Common myeloid progenitor, CD34-positive (primary cell): ENCODE data around the gene GPN2.

Experiments used
- CTCF ChIA-PET: fragments of 350-600 bp; sonication (Branson Sonifier 250); formaldehyde crosslinking; loops from one replicate; lab custom pipeline; 2021; ENCODE audit warnings: antibody characterized with exemption; lab: Charles Lee
- POLR2A ChIA-PET: fragments of 350-600 bp; sonication (Branson Sonifier 250); formaldehyde crosslinking; loops from one replicate; lab custom pipeline; 2021; ENCODE audit warnings: antibody characterized with exemption; lab: Charles Lee
- DNase-seq, 3 donors: peaks; one replicate each; pipeline versions ENCODE4 v3.0.0 to v3.0.0-alpha.2; 2013
- H3K27ac ChIP-seq, 2 experiments: 1 replicate in 1 of 2; 2 replicates in 1 of 2; pipeline ENCODE4 v1.7.0; 2013; ENCODE audit warnings: inconsistent platforms in 2 of 2, low read length in 2 of 2, mild to moderate bottlenecking in 2 of 2, low read depth in 1 of 2, moderate library complexity in 1 of 2; ENCODE audit not compliant: severe bottlenecking in 2 of 2, insufficient read depth in 1 of 2, poor library complexity in 1 of 2
- H3K27me3 ChIP-seq, 5 experiments: replicated peaks in 2 of 5; 1 replicate in 3 of 5; 2 replicates in 2 of 5; pipeline versions ENCODE4 v1.6.1 to v1.7.0; 2013; ENCODE audit warnings: low read length in 4 of 5, mild to moderate bottlenecking in 2 of 5, moderate library complexity in 2 of 5, inconsistent platforms in 1 of 5; ENCODE audit not compliant: insufficient read depth in 5 of 5, control insufficient read depth in 4 of 5
- H3K36me3 ChIP-seq, 4 experiments: 1 replicate in 2 of 4; 2 replicates in 2 of 4; pipeline versions ENCODE4 v1.6.1 to v1.7.0; 2013; ENCODE audit warnings: low read length in 3 of 4, control low read depth in 1 of 4, mild to moderate bottlenecking in 1 of 4; ENCODE audit not compliant: control insufficient read depth in 4 of 4, insufficient read depth in 4 of 4
- H3K4me1 ChIP-seq, 4 experiments: 1 replicate in 3 of 4; 2 replicates in 1 of 4; pipeline versions ENCODE4 v1.6.1 to v1.7.1; 2013; ENCODE audit warnings: low read length in 3 of 4, mild to moderate bottlenecking in 3 of 4, control low read depth in 1 of 4, inconsistent platforms in 1 of 4, moderate library complexity in 1 of 4; ENCODE audit not compliant: control insufficient read depth in 4 of 4, insufficient read depth in 4 of 4; ENCODE audit errors: control extremely low read depth in 1 of 4
- H3K4me3 ChIP-seq, 7 experiments: 1 replicate in 4 of 7; 2 replicates in 3 of 7; pipeline versions ENCODE4 v1.5.1 to v1.7.0; 2013; ENCODE audit warnings: mild to moderate bottlenecking in 7 of 7, low read length in 6 of 7, moderate library complexity in 6 of 7, inconsistent platforms in 2 of 7, low read depth in 2 of 7, control low read depth in 1 of 7; ENCODE audit not compliant: insufficient read depth in 4 of 7, control insufficient read depth in 1 of 7; ENCODE audit errors: extremely low read depth in 1 of 7
- H3K9me3 ChIP-seq, 5 experiments: 1 replicate in 4 of 5; 2 replicates in 1 of 5; pipeline versions ENCODE4 v1.6.1 to v1.7.1; 2013; ENCODE audit warnings: low read length in 4 of 5, mild to moderate bottlenecking in 2 of 5, inconsistent platforms in 1 of 5, low read depth in 1 of 5, moderate library complexity in 1 of 5; ENCODE audit not compliant: control insufficient read depth in 4 of 5, insufficient read depth in 2 of 5; ENCODE audit errors: control extremely low read depth in 1 of 5
- WGBS: methylation state at CpG from one replicate; pipeline ENCODE4 v1.1.5; 2013; ENCODE audit not compliant: insufficient coverage; 5-methylcytosine and 5-hydroxymethylcytosine counted together

Gene GPN2

DNA sequence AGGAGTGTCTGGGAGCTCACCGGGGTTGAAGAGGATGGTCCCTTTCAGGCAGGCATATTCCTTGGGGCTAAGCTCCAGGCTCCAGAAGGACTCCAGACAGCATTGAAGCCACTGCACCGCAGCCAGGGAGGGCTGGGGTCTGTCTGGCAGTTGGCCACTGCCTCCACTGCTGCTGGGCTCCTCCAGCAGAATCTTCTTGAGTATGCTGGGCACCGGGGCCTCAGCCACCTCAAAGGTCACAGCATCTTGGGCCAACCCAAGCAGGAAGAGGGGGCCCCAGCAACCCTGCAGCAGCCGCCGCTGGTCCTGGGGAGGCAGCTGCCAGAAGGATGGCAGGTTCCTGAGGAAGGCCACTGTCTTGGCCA lies 23.3 kb upstream of the GPN2 start:
- no peak for DNase-seq
- no peak overlapping the region for H3K4me3 ChIP-seq
- CTCF ChIA-PET: no interaction called here
- POLR2A ChIA-PET: interaction anchor here (0.6 to 0.8 kb wide), 3 partner anchors 12 to 122 kb away, joined by 3 to 5 read pairs (median 3); no protein-coding TSS in a partner anchor
- H3K27ac ChIP-seq: no peak overlapping the region
- no peaks in the 10 kb centered on the region for H3K36me3 ChIP-seq
- H3K4me1 ChIP-seq: no peaks in the 10 kb centered on the region
- H3K27me3 ChIP-seq: no peaks in the 10 kb centered on the region
- WGBS: 82% methylated on average over 5 of the region's 5 CpGs
- no peaks in the 10 kb centered on the region for H3K9me3 ChIP-seq

DNA sequence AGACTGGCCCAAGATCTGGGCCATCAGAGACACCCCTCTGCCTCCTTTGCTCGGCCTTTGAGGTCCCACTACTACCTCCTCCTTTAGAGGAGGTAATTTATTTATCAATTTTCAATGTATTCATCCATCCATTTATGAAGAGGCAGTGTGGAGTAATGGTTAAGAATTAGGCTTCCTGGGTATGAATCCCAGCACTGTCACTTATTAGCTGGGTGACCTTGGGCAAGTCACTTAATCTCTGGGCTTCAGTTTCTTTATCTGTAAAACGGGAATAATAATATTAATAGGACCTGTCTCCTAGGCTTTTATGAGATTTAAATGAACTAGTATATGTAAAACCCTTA lies 22.0 kb upstream of the GPN2 start:
- no peaks in the 10 kb centered on the region for H3K36me3 ChIP-seq
- CTCF ChIA-PET: no interaction called here
- no peak for DNase-seq
- H3K27me3 ChIP-seq: no peaks in the 10 kb centered on the region
- no peak overlapping the region for H3K27ac ChIP-seq
- no peak overlapping the region for H3K4me3 ChIP-seq
- no peaks in the 10 kb centered on the region for H3K9me3 ChIP-seq
- H3K4me1 ChIP-seq: no peaks in the 10 kb centered on the region
- POLR2A ChIA-PET: no interaction called here
- WGBS: no CpG with 5 or more reads among the region's 2 CpGs

DNA sequence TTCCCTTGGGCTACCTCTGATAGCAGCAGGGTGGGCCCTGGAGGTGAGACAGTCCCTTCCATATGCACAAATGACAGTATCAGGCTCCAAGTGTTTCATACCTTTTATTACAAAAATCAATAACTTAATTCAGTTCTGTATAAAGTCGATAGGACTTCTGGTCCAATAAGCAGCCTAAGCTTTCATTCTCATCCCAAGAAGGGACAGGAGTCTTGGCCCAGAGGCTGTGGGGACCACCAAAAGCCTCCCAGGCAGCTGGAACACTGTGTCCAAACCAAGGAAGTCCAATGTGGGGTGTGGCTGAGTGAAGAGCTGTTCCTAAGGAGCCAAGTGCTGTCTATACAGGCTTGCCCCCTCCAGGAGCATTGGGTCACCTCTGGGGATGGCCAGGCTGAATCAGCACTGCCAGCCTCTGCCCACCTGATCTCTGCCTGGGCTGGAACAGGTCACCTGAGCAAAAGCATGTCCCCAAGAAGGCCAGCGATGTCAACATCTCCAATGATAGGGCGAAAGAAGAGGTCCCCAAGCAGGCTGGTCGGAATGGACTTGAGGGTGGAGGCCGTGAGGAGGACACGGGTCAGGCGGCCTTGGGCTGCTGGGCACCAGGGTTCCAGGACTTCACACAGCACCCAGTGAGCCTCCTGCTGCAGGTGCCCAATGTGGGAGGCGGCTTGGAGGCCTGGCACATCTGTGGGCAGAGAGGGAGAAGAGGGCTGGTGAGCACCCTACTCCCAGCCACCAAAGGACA lies 21.5 kb upstream of the GPN2 start:
- Histone ChIP-seq H3K27me3 (no peaks in the 10 kb centered on the region), H3K9me3 (no peaks in the 10 kb centered on the region), H3K36me3 (no peaks in the 10 kb centered on the region), H3K4me3 (no peak overlapping the region), H3K27ac (no peak overlapping the region), H3K4me1 (no peaks in the 10 kb centered on the region)
- no peak for DNase-seq
- ChIA-PET POLR2A (no interaction called here), CTCF (no interaction called here)
- 94% methylated on average over 7 of the region's 8 CpGs for WGBS

DNA sequence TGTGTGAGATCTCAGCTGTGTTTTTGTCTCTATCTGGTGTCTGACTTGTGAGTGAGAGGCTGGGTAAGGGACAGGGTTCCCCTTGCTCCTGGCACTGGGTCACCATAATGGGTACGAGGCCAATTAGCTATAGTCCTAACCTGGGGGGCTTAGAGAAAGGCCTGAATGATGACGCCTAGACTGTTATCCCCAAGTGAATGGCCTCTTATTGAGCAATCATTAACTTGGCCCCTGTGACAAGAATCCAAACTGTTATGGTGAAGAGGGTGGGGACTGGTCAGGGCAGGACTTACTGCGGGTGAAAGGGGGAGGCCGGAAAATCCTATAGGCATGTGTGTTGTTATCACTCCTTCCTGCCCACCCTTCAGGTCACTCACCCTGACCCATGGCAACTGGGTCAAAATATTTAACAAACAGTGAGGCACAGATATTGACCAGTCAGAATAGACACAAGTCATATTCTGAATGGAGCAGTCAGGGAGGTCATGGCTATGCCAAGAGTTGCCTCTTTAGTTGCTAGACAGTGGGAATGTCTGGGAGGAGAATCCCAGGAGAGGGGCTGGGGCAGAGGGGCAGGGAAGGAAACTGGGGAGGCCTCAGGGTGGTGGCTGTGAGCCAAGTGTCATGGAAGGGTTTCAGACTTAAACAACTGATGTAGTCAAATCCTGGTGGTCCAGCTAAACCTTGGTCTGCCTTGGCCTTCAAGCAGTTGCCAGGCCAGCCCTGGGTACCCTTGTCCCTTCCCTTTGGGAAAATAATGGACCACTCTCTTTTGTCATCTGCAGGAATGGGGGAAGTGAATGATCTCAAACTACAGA lies 20.5 kb upstream of the GPN2 start:
- WGBS: 100% methylated on average over 3 of the region's 4 CpGs
- ChIA-PET CTCF (no interaction called here), POLR2A (interaction anchor here (0.6 kb wide), 1 partner anchor 10 kb away, joined by 4 read pairs; no protein-coding TSS in a partner anchor)

DNA sequence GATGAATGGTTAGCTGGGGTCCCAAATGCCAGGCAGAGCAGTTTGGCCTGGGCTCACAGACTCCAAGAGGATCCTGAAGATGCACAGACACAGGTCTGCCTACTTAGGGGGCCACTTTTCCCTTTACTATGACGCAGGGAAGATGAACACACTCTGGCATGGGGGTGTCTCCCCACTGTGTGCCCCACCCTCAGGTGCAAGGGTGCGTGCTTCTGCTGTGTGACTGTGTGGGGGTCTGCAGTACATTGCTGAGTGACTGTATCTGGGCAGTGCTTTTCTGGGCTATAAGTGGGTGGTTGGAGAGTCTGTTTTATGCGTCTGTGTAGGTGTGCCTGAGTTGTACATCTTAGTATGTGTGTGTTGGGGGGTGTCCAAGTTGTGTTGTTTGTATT lies 19.9 kb upstream of the GPN2 start:
- Histone ChIP-seq H3K4me1 (no peaks in the 10 kb centered on the region), H3K27me3 (no peaks in the 10 kb centered on the region), H3K36me3 (no peaks in the 10 kb centered on the region), H3K9me3 (no peaks in the 10 kb centered on the region), H3K4me3 (no peak overlapping the region), H3K27ac (no peak overlapping the region)
- DNase-seq: no peak
- ChIA-PET POLR2A (interaction anchor here (0.6 kb wide), 1 partner anchor 11 kb away, joined by 4 read pairs; no protein-coding TSS in a partner anchor), CTCF (no interaction called here)
- whole genome bisulfite sequencing: 100% methylated on average over 2 of the region's 3 CpGs

More for the DNA sequence above, 20.5 kb upstream of the GPN2 start:
- Histone ChIP-seq H3K27me3 (no peaks in the 10 kb centered on the region), H3K27ac (no peak overlapping the region), H3K9me3 (no peaks in the 10 kb centered on the region), H3K4me3 (no peak overlapping the region), H3K36me3 (no peaks in the 10 kb centered on the region), H3K4me1 (no peaks in the 10 kb centered on the region)
- DNase-seq: no peak

DNA sequence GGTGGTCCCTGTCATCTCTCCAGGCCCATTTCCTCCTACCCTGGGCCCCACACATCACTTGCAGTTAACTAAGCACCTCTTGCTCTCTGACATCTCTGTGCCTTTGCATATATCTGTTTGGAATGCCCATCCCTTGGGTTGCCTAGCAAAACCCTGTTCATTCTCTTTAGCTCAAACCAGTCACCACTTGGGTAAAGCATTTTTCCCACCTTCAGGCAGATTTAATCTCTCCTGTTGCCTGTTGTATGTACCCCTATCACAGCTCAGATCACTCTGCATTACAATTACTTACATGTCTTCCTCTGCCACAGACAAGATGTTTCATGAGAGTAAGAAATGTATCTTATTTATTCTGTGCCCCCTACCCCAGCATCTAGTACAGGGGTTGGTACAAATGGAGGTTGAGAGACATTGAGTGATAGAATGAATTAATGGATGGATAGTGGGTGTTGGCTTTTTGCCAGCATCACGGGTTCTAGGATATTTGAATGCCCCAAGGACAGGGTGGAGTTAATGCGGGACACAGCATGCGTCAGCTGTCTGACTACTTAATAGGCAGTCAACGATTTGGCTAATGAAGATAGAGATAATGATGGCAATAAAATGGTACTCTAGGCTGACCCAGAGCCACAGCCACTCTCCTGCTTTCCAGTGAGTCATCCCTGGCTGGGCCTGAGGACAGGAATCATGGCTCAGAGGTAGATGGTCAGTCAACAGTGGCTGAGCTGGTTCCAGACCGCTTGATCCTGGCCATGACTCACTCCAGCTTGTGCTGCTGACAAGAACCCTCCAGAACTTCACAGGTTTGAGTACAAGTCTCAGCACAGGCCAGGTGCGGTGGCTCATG lies 17.2 kb upstream of the GPN2 start:
- H3K36me3 ChIP-seq: no peaks in the 10 kb centered on the region
- no peak overlapping the region for H3K27ac ChIP-seq
- ChIA-PET CTCF (interaction anchor here (0.9 to 1.3 kb wide), 2 partner anchors 22 to 29 kb away, joined by 3 read pairs; no protein-coding TSS in a partner anchor), POLR2A (no interaction called here)
- DNase-seq: no peak
- H3K9me3 ChIP-seq: no peaks in the 10 kb centered on the region
- H3K4me3 ChIP-seq: no peak overlapping the region
- H3K27me3 ChIP-seq: no peaks in the 10 kb centered on the region
- WGBS: 87% methylated on average over 6 of the region's 6 CpGs
- no peaks in the 10 kb centered on the region for H3K4me1 ChIP-seq
